BLaER1 (cell line): ENCODE results near the gene KCNJ16.

Experiments
- H3K27ac ChIP-seq: shearing (Covaris generic); formaldehyde crosslinking; 2 replicates; pipeline ENCODE4 v1.8.1; 2022
- H3K27me3 ChIP-seq: shearing (Covaris generic); formaldehyde crosslinking; 2 replicates; pipeline ENCODE4 v1.8.1; 2022
- H3K36me3 ChIP-seq: shearing (Covaris generic); formaldehyde crosslinking; 2 replicates; pipeline ENCODE4 v1.8.1; 2022
- H3K4me1 ChIP-seq: shearing (Covaris generic); formaldehyde crosslinking; 2 replicates; pipeline ENCODE4 v1.8.1; 2022
- H3K4me2 ChIP-seq: shearing (Covaris generic); formaldehyde crosslinking; 2 replicates; pipeline ENCODE4 v1.8.1; 2022
- H3K4me3 ChIP-seq: shearing (Covaris generic); formaldehyde crosslinking; 2 replicates; pipeline ENCODE4 v1.8.1; 2022
- H3K9ac ChIP-seq: shearing (Covaris generic); formaldehyde crosslinking; 2 replicates; pipeline ENCODE4 v1.8.1; 2022
- H3K9me3 ChIP-seq: shearing (Covaris generic); formaldehyde crosslinking; 2 replicates; pipeline ENCODE4 v1.8.1; 2022
- H4K20me1 ChIP-seq: shearing (Covaris generic); formaldehyde crosslinking; 2 replicates; pipeline ENCODE4 v1.8.1; 2022
- Cebpa-rat ChIP-seq: shearing (Covaris generic); IDR thresholded peaks from 2 replicates; pipeline ENCODE4 v1.8.1; 2022

The KCNJ16 gene

GRCh38 chr17:70137451-70138230 is 62.6 kb downstream of the KCNJ16 start:
- Histone ChIP-seq H3K27ac (peak overlapping the region; percentile 71), H3K27me3 (no peaks in the 10 kb centered on the region), H3K4me2 (peak overlapping the region; percentile 88), H3K9ac (peak overlapping the region; percentile 68), H4K20me1 (no peaks in the 10 kb centered on the region), H3K36me3 (peaks cover 7% of the 10 kb centered on the region), H3K4me3 (peak overlapping the region; percentile 59), H3K9me3 (peaks cover 7% of the 10 kb centered on the region), H3K4me1 (peaks cover 83% of the 10 kb centered on the region)
- 0 out of 2 replicates have a peak, but pooled peaks have one; percentile 8 for TF ChIP-seq Cebpa-rat

- Histone ChIP-seq H3K9ac (peak overlapping the region; percentile 68), H3K4me2 (peak overlapping the region; percentile 88), H3K27me3 (no peaks in the 10 kb centered on the region), H3K9me3 (no peaks in the 10 kb centered on the region), H3K36me3 (no peaks in the 10 kb centered on the region), H4K20me1 (no peaks in the 10 kb centered on the region), H3K4me3 (no peak overlapping the region), H3K27ac (peak overlapping the region; percentile 71), H3K4me1 (peaks cover 91% of the 10 kb centered on the region)
- no peak for TF ChIP-seq Cebpa-rat
These were observed 63.4 kb downstream of the KCNJ16 start for GRCh38 chr17:70138291-70138865.

- Histone ChIP-seq H3K4me3 (no peak overlapping the region), H3K4me2 (peak overlapping the region; percentile 88; the same call in 1 of the 2 replicates), H3K27ac (no peak overlapping the region; the same call in 1 of the 2 replicates), H3K27me3 (no peaks in the 10 kb centered on the region), H4K20me1 (no peaks in the 10 kb centered on the region), H3K36me3 (no peaks in the 10 kb centered on the region), H3K9me3 (no peaks in the 10 kb centered on the region), H3K4me1 (peaks cover 100% of the 10 kb centered on the region), H3K9ac (no peak overlapping the region)
- no peak for TF ChIP-seq Cebpa-rat
These were observed 64.5 kb downstream of the KCNJ16 start for GRCh38 chr17:70139449-70139993.

- no peak overlapping the region for H3K4me2 ChIP-seq
- H3K36me3 ChIP-seq = no peaks in the 10 kb centered on the region
- TF ChIP-seq Cebpa-rat = no peak
These were observed 69.3 kb downstream of the KCNJ16 start for GRCh38 chr17:70144260-70144846.

GRCh38 chr17:70153210-70153609 is 78.2 kb downstream of the KCNJ16 start:
- TF ChIP-seq Cebpa-rat = no peak
- no peak overlapping the region for H3K4me2 ChIP-seq
- H3K4me3 ChIP-seq = no peak overlapping the region
- no peak overlapping the region for H3K27ac ChIP-seq
- H3K36me3 ChIP-seq = no peaks in the 10 kb centered on the region
- H4K20me1 ChIP-seq = no peaks in the 10 kb centered on the region
- no peaks in the 10 kb centered on the region for H3K27me3 ChIP-seq
- 0 out of 2 replicates have a peak, but pooled peaks cover 6% of the 10 kb centered on the region for H3K9me3 ChIP-seq
- no peaks in the 10 kb centered on the region for H3K4me1 ChIP-seq
- no peak overlapping the region for H3K9ac ChIP-seq

More at GRCh38 chr17:70144260-70144846, 69.3 kb downstream of the KCNJ16 start:
- Histone ChIP-seq H3K27ac (no peak overlapping the region), H3K9me3 (no peaks in the 10 kb centered on the region), H3K4me3 (no peak overlapping the region), H3K9ac (no peak overlapping the region), H3K4me1 (peaks cover 52% of the 10 kb centered on the region), H4K20me1 (no peaks in the 10 kb centered on the region), H3K27me3 (no peaks in the 10 kb centered on the region)

GRCh38 chr17:70157151-70157550 is 82.1 kb downstream of the KCNJ16 start:
- Histone ChIP-seq H3K4me3 (no peak overlapping the region), H3K9ac (no peak overlapping the region), H3K27ac (no peak overlapping the region)

GRCh38 chr17:70158180-70158579 is 83.2 kb downstream of the KCNJ16 start:
- H3K4me2 ChIP-seq = no peak overlapping the region
- no peak for TF ChIP-seq Cebpa-rat
- no peak overlapping the region for H3K9ac ChIP-seq
- H3K4me3 ChIP-seq = no peak overlapping the region
- H3K27ac ChIP-seq = no peak overlapping the region
- no peaks in the 10 kb centered on the region for H3K9me3 ChIP-seq
- H3K4me1 ChIP-seq = no peaks in the 10 kb centered on the region
- H3K36me3 ChIP-seq = no peaks in the 10 kb centered on the region
- no peaks in the 10 kb centered on the region for H4K20me1 ChIP-seq
- H3K27me3 ChIP-seq = no peaks in the 10 kb centered on the region

More at GRCh38 chr17:70157151-70157550, 82.1 kb downstream of the KCNJ16 start:
- Histone ChIP-seq H3K4me1 (no peaks in the 10 kb centered on the region), H3K36me3 (no peaks in the 10 kb centered on the region), H4K20me1 (no peaks in the 10 kb centered on the region), H3K27me3 (no peaks in the 10 kb centered on the region), H3K4me2 (no peak overlapping the region), H3K9me3 (no peaks in the 10 kb centered on the region)
- no peak for TF ChIP-seq Cebpa-rat

GRCh38 chr17:70158591-70158990 is 83.6 kb downstream of the KCNJ16 start:
- Histone ChIP-seq H3K36me3 (no peaks in the 10 kb centered on the region), H4K20me1 (no peaks in the 10 kb centered on the region), H3K9ac (no peak overlapping the region), H3K4me2 (no peak overlapping the region), H3K4me1 (no peaks in the 10 kb centered on the region), H3K4me3 (no peak overlapping the region), H3K9me3 (no peaks in the 10 kb centered on the region), H3K27me3 (no peaks in the 10 kb centered on the region), H3K27ac (no peak overlapping the region)
- TF ChIP-seq Cebpa-rat = no peak

- no peak overlapping the region for H3K4me3 ChIP-seq
- H3K27me3 ChIP-seq = no peaks in the 10 kb centered on the region
- no peak overlapping the region for H3K4me2 ChIP-seq
- no peak for TF ChIP-seq Cebpa-rat
- H3K9me3 ChIP-seq = no peaks in the 10 kb centered on the region
- no peak overlapping the region for H3K9ac ChIP-seq
- H3K4me1 ChIP-seq = no peaks in the 10 kb centered on the region
- no peak overlapping the region for H3K27ac ChIP-seq
- no peaks in the 10 kb centered on the region for H3K36me3 ChIP-seq
- H4K20me1 ChIP-seq = no peaks in the 10 kb centered on the region
These were observed 85.0 kb downstream of the KCNJ16 start for GRCh38 chr17:70159980-70160379.

- Histone ChIP-seq H3K27ac (no peak overlapping the region), H3K4me2 (no peak overlapping the region), H3K4me3 (no peak overlapping the region), H3K36me3 (no peaks in the 10 kb centered on the region), H4K20me1 (no peaks in the 10 kb centered on the region), H3K27me3 (no peaks in the 10 kb centered on the region), H3K9me3 (no peaks in the 10 kb centered on the region), H3K9ac (no peak overlapping the region), H3K4me1 (peaks cover 5% of the 10 kb centered on the region)
- no peak for TF ChIP-seq Cebpa-rat
These were observed 86.5 kb downstream of the KCNJ16 start for GRCh38 chr17:70161519-70161918.
